ENCODE measurements around the gene ZNF804B.

Gene ZNF804B

GRCh38 chr7:89104748-89105685, 345.5 kb downstream of the ZNF804B start:
- no peak for DNase-seq (ENCODE audit: extremely low read depth, insufficient read length)
- Histone ChIP-seq H3K36me3 (ENCODE audit: control insufficient read depth, insufficient read depth, low read length) (no peaks in the 10 kb centered on the region), H3K27me3 (replicated peaks; ENCODE audit: control insufficient read depth, insufficient read depth, low read length) (no peaks in the 10 kb centered on the region), H3K4me3 (replicated peaks; ENCODE audit: low read depth, low read length) (no peak overlapping the region)
- TF ChIP-seq CTCF (IDR thresholded peaks at IDR 0.05; ENCODE audit: insufficient read depth, low read length, poor library complexity, severe bottlenecking), result no peak

DNA sequence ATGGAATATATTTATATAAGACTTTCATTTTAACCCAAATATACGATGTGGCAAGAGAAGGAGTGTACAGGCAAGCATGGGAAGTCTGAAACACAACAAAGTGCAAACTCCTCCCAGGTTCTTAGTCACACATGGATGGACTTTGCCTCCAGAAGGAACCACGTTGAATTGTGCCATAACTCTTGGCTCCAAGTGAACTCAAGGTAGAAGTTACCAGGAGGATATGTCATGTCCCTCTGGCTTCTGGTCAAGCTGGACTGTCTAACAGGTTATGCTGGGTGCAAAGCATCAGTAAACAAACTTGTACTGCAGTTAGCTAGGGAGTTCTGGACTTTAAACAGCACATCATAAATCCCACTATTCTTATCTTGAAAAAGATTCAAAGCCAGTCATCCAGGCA, 364.4 kb downstream of the ZNF804B start:
- Histone ChIP-seq H3K4me3 (replicated peaks; ENCODE audit: low read depth, low read length) (no peak overlapping the region), H3K27me3 (replicated peaks; ENCODE audit: control insufficient read depth, insufficient read depth, low read length) (no peaks in the 10 kb centered on the region), H3K36me3 (ENCODE audit: control insufficient read depth, insufficient read depth, low read length) (no peaks in the 10 kb centered on the region)
- TF ChIP-seq CTCF (IDR thresholded peaks at IDR 0.05; ENCODE audit: insufficient read depth, low read length, poor library complexity, severe bottlenecking), result no peak
- no peak for DNase-seq (ENCODE audit: extremely low read depth, insufficient read length)

DNA sequence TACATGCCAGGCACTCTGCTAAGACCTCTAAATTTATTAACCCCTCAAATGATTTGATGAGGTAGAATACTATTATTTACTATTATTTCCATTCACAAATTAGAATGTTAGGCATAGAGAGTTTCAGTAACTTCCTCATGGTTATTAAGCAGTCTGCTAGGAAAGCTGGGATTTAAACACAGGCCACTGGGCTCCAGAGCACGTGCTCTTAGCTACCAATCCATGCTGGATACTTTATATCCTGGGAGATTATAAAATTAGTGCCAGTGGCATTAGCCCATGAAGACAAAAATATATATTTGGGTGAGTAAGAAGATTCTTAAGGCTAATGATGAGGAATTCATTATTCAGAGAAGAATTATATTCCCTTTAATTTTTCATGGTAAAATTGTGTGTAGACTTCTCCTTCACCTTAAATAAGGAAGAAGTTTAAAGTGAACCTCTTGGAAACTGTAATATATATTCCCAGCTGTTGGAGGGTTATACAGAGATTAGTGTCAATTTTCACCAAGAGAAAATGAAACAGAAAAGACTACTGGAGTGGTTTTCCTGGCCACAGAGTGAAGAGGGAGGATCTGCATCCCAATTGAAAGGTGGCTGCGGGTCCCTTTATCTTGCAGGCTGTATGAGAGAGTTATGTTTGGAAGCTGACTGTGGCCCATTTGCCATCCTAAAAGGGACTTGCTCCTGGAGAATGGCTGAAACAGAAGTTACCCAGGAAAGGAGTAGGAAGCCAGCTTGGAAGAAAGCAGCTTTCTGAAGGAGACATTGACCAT, 370.3 kb downstream of the ZNF804B start:
- no peaks in the 10 kb centered on the region for H3K27me3 ChIP-seq (replicated peaks; ENCODE audit: control insufficient read depth, insufficient read depth, low read length)
- no peak for DNase-seq (ENCODE audit: extremely low read depth, insufficient read length)
- H3K36me3 ChIP-seq (ENCODE audit: control insufficient read depth, insufficient read depth, low read length), result no peaks in the 10 kb centered on the region
- no peak for TF ChIP-seq CTCF (IDR thresholded peaks at IDR 0.05; ENCODE audit: insufficient read depth, low read length, poor library complexity, severe bottlenecking)
- H3K4me3 ChIP-seq (replicated peaks; ENCODE audit: low read depth, low read length), result no peak overlapping the region

DNA sequence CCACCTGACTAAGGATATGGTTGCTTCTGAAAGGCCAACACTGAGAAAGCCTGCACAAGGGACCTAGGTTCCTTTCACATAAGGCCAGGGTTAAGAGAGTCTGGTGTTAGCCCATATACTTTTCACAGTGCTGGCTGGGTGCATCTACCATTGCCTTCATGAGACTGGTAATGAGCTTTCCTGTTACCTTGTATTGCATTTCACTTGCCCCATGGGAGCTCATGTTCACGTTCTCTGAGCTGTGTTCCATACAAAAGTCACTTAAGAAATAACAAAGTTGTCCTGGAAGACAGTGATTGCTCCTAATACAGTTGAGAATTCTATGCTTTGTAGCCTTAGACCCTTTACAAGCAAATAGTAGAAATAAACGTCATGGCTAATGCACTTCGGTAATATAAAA, 373.9 kb downstream of the ZNF804B start:
- H3K27me3 ChIP-seq (replicated peaks; ENCODE audit: control insufficient read depth, insufficient read depth, low read length), result no peaks in the 10 kb centered on the region
- no peaks in the 10 kb centered on the region for H3K36me3 ChIP-seq (ENCODE audit: control insufficient read depth, insufficient read depth, low read length)
- TF ChIP-seq CTCF (IDR thresholded peaks at IDR 0.05; ENCODE audit: insufficient read depth, low read length, poor library complexity, severe bottlenecking), result no peak
- H3K4me3 ChIP-seq (replicated peaks; ENCODE audit: low read depth, low read length), result no peak overlapping the region
- no peak for DNase-seq (ENCODE audit: extremely low read depth, insufficient read length)

DNA sequence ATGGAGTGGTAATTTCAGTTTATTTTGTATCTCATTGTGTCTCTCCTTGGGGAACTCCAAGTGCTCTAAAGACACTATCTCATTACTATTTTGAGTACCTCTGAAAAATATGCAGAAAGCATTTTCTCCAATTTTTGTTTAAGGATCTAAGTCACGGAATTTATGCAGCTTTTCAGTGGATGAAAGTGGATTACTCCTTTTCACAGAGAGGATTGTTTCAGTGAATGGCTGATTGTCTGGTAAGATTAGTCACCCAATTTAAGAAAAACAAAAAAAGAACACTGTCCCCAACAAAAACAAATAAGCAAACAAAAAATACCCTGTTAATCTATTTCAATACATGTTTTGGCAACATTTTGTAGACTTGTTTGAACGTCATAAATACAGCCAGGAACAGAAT, 374.3 kb downstream of the ZNF804B start:
- DNase-seq (ENCODE audit: extremely low read depth, insufficient read length), result no peak
- Histone ChIP-seq H3K27me3 (replicated peaks; ENCODE audit: control insufficient read depth, insufficient read depth, low read length) (no peaks in the 10 kb centered on the region), H3K4me3 (replicated peaks; ENCODE audit: low read depth, low read length) (no peak overlapping the region), H3K36me3 (ENCODE audit: control insufficient read depth, insufficient read depth, low read length) (no peaks in the 10 kb centered on the region)
- TF ChIP-seq CTCF (IDR thresholded peaks at IDR 0.05; ENCODE audit: insufficient read depth, low read length, poor library complexity, severe bottlenecking), result no peak

Measured in GM06990 (cell line).